ENCODE data around the gene SELENOT. TPM values are rescaled to one million over a fixed set of nuclear protein-coding genes. Genes with fewer than 3 reads are reported as not detected.

SELENOT gene
- total RNA-seq, 4 donors from 2014 or later = 32.0 to 105 (median 102) TPM

DNA sequence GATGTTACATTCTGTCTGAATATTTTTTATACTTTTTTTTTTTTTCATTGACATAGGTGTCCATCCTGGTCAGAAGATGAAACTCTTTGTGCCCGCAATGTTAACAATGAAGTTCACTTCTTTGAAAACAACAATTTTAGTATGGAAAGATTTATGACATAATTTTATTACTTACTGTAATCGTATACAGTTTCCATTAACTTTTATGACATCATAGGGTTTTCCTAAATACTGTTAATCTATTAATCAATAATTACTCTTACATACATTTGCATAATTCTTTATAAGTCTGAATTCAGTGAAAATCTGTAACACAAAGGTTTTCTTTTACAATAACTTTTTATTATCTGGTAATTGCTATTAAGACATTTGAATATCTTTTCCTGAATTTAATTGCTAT is 38.9 kb upstream of the SELENOT start:
- no peak for DNase-seq
- H3K4me1 ChIP-seq = no peaks in the 10 kb centered on the region
- TF ChIP-seq, protein P1, sequence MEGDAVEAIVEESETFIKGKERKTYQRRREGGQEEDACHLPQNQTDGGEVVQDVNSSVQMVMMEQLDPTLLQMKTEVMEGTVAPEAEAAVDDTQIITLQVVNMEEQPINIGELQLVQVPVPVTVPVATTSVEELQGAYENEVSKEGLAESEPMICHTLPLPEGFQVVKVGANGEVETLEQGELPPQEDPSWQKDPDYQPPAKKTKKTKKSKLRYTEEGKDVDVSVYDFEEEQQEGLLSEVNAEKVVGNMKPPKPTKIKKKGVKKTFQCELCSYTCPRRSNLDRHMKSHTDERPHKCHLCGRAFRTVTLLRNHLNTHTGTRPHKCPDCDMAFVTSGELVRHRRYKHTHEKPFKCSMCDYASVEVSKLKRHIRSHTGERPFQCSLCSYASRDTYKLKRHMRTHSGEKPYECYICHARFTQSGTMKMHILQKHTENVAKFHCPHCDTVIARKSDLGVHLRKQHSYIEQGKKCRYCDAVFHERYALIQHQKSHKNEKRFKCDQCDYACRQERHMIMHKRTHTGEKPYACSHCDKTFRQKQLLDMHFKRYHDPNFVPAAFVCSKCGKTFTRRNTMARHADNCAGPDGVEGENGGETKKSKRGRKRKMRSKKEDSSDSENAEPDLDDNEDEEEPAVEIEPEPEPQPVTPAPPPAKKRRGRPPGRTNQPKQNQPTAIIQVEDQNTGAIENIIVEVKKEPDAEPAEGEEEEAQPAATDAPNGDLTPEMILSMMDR (IDR thresholded peaks at IDR 0.05) = no peak
- 72 to 94% methylated on average over 2 of the region's 2 CpGs for WGBS, 2 donors
- no peak overlapping the region for H3K27ac ChIP-seq
- H3K9me3 ChIP-seq = no peaks in the 10 kb centered on the region
- H3K36me3 ChIP-seq = peaks cover 0 to 91% (median 24%) of the 10 kb centered on the region in 3 donors
- intact Hi-C loops (cut with DNase I) = no loop called here
- H3K27me3 ChIP-seq = no peaks in the 10 kb centered on the region
- H3K4me3 ChIP-seq = no peak overlapping the region

DNA sequence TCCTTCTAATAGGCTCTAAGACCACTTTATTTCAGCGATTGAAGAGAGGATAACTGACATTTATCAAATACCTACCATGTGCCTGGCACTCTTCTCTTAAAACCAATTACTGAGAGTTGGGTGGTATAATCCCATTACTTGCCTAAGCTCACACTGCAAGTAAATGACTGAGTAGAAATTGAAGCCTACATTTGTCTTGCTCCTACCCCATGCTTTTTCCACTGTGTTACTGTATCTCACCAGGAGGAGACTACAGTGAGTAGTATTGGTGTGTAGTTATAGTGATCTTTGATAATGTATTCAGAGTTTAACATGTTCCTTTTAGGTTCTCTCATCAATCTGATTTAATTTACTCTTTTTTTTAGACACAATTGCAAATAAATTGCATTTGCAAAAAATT is 35.8 kb upstream of the SELENOT start:
- H3K4me1 ChIP-seq = no peaks in the 10 kb centered on the region
- no peak overlapping the region for H3K4me3 ChIP-seq
- WGBS, 2 donors = 94 to 100% methylated on average over 1 of the region's 1 CpG
- DNase-seq = no peak
- intact Hi-C loops (cut with DNase I) = no loop called here
- peaks cover 0 to 100% (median 30%) of the 10 kb centered on the region in 3 donors for H3K36me3 ChIP-seq
- TF ChIP-seq, protein P1 (IDR thresholded peaks at IDR 0.05) = no peak
- TF ChIP-seq POLR2A (IDR thresholded peaks at IDR 0.05) = no peak
- H3K27me3 ChIP-seq = no peaks in the 10 kb centered on the region
- H3K27ac ChIP-seq = no peak overlapping the region
- H3K9me3 ChIP-seq = no peaks in the 10 kb centered on the region

- TF ChIP-seq, protein P1 (IDR thresholded peaks at IDR 0.05) = no peak
- no peak for TF ChIP-seq POLR2A (IDR thresholded peaks at IDR 0.05)
- Histone ChIP-seq H3K4me1 (no peaks in the 10 kb centered on the region), H3K27me3 (no peaks in the 10 kb centered on the region), H3K36me3 (peaks cover 0 to 96% (median 13%) of the 10 kb centered on the region in 3 donors), H3K9me3 (no peaks in the 10 kb centered on the region), H3K4me3 (no peak overlapping the region), H3K27ac (no peak overlapping the region)
- WGBS, 2 donors = 65 to 68% methylated on average over 1 of the region's 1 CpG
- DNase-seq = no peak
- intact Hi-C loops (cut with DNase I) = no loop called here
Observed at GRCh38 chr3:150577855-150578254, 25.3 kb upstream of the SELENOT start.

DNA sequence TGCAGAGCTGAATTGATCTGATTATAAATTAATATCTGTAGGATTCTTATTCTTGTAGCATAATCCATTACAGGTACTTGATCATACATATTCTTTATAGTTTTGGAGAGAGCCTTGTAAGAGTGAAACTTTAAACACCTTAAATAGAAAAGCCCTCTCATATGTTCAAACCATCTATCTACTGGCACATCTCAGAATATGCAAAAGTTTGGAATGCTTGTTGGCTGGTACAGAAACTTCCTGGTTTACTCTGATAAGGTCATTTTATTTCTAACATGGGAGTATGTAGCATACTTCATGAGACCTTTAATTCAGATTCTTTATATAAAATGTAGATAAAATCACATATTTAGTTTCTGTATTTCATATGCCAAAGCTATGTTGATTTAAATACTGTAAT is 21.9 kb upstream of the SELENOT start:
- no peaks in the 10 kb centered on the region for H3K4me1 ChIP-seq
- H3K27ac ChIP-seq = no peak overlapping the region
- intact Hi-C loops (cut with DNase I) = no loop called here
- peaks cover 0 to 96% (median 24%) of the 10 kb centered on the region in 3 donors for H3K36me3 ChIP-seq
- no peak for TF ChIP-seq POLR2A (IDR thresholded peaks at IDR 0.05)
- TF ChIP-seq, protein P1 (IDR thresholded peaks at IDR 0.05) = no peak
- no peaks in the 10 kb centered on the region for H3K27me3 ChIP-seq
- H3K4me3 ChIP-seq = no peak overlapping the region
- H3K9me3 ChIP-seq = no peaks in the 10 kb centered on the region
- no peak for DNase-seq

DNA sequence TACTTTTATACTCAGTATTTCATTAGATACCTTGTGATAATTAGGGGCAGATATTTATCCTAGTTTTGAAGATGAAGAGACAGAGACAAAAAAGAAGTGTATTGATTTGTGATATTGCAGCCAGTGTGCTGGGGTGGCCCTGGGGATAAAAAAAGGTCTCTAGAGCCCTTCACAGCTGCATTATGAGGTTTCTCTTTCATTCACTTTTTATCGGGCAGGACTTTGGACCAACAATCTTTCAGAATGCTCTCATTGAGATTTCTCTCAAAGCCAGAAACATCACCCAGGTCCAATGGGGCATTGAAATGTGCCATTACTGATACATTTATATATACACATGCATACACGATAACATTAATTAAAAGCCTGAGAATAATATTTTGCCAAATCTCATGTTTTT is 20.5 kb upstream of the SELENOT start:
- intact Hi-C loops (cut with DNase I) = no loop called here
- TF ChIP-seq POLR2A (IDR thresholded peaks at IDR 0.05) = no peak
- TF ChIP-seq, protein P1 (IDR thresholded peaks at IDR 0.05) = no peak
- H3K36me3 ChIP-seq = peaks cover 0 to 95% (median 24%) of the 10 kb centered on the region in 3 donors
- H3K27me3 ChIP-seq = no peaks in the 10 kb centered on the region
- H3K4me3 ChIP-seq = no peak overlapping the region
- H3K4me1 ChIP-seq = no peaks in the 10 kb centered on the region
- DNase-seq = no peak
- WGBS, 2 donors = 80 to 89% methylated on average over 2 of the region's 2 CpGs
- no peak overlapping the region for H3K27ac ChIP-seq
- H3K9me3 ChIP-seq = no peaks in the 10 kb centered on the region
